HG03571 (cell line): ENCODE measurements around the gene ZFAND6.

Source experiments
- ATAC-seq: cut with Tn5 transposase; IDR thresholded peaks from one replicate; pipeline ENCODE4 v1.9.1; 2021; ENCODE audit not compliant: unreplicated experiment

The ZFAND6 gene

GRCh38 chr15:80049046-80049445 lies 10.4 kb upstream of the ZFAND6 start:
- ATAC-seq = no peak

- peak; percentile 43 for ATAC-seq
Measured at GRCh38 chr15:80052597-80053304, 6.7 kb upstream of the ZFAND6 start.

GRCh38 chr15:80055933-80056332 lies 3.5 kb upstream of the ZFAND6 start:
- no peak for ATAC-seq

GRCh38 chr15:80058044-80058443 lies 1.4 kb upstream of the ZFAND6 start:
- ATAC-seq = no peak

- peak; percentile 39 for ATAC-seq
Measured at GRCh38 chr15:80059786-80060355, 395 bp downstream of the ZFAND6 start.

DNA sequence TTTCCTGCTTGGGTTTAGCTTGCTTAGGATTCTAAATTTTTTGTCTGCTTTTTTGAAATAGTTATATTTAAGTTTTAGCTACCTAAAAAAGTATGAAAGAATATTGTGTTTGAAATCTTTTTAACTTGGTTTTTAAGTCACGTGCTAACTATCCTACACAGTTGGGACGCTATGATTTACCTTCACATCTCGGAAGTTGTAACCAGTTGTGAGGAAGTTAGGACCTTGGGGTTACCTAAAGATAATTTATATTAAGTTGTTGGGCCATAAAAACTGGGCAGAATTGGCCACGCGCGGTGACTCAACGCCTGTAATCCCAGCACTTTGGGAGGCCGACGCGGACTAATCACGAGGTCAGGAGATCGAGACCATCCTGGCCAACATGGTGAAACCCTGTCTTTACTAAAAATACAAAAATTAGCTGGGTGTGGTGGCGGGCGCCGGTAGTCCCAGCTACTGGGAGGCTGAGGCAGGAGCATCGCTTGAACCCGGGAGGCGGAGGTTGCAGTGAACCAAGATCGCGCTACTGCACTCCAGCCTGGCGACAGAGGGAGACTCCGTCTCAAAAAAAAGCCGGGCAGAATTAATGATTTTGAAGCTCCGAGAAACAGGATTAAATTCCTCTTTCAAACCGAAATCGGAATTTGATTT lies 1.0 kb downstream of the ZFAND6 start:
- ATAC-seq = no peak

DNA sequence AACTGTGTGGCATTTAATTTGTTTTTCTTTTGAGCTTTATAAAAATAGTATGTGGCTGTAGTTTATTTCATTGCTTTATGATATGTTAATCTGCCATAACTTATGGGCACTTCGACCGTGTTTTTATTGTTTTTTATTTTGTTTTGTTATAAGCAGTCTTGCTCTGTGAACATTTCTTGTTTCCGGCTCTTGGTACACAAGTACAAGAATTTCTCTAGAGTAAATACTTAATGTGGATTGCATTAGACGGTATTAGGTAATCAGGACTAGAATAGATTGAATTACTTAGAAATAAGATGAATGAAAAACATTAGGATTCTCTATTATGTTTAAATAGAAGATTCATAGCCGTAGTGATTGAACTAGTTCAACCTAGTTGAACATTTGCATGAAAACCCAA lies 2.1 kb downstream of the ZFAND6 start:
- ATAC-seq = no peak

DNA sequence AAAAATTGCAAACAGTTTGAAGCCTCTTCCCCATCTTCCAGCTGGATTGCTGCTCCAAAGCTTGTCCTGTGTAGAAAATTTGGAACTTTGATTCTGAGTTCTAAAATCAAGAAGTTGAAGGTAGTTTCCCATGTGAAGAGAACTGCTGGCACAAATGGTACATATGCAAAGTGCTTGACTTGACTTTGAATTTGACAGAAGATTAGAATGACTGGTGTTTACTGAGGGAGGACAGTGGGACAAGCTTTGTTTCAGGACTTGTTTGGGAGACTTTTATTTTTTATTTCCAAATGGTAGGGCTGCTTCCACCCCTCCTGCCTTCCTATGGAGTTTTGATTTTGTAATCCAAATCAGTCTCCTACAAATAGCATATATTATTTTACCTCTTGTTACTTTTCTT lies 7.4 kb downstream of the ZFAND6 start:
- ATAC-seq = no peak

- no peak for ATAC-seq
Measured at GRCh38 chr15:80068578-80068977, 9.1 kb downstream of the ZFAND6 start.

- ATAC-seq = no peak
Measured at GRCh38 chr15:80070840-80071239, 11.4 kb downstream of the ZFAND6 start.

GRCh38 chr15:80071652-80072051 lies 12.2 kb downstream of the ZFAND6 start:
- no peak for ATAC-seq

DNA sequence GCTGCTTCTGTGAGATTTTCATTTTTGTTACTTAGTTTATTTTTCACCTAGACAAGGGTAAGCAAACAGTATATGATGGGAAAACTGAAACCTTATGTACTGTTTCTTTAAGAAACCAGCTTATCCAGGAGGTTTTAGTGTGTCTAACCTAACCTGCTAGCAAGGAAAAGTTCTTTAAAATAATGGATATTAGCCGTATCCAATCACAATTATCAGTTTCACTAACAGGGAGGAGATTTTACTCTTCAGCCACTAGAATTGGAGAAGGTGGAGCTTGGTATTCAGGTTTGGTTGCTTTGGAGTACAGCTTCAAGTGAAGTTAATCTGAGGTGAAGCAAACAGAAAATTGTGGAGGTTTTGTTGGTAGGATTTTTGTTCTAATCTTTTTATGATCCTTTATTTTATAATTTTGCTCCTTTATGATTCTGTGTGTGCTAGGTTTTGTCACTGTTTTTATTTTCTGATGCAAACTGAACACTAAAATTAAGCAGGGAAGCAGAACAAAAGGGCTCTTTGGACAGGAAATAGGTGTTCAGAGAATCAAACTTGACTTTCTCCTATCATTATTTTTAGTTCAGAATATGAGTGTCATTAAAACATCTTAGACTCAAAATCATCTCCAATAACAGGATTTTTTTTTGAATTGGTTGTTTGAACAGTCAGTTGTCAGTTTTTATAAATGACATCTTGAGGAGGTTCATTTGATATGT lies 13.0 kb downstream of the ZFAND6 start:
- peak; percentile 70 for ATAC-seq

DNA sequence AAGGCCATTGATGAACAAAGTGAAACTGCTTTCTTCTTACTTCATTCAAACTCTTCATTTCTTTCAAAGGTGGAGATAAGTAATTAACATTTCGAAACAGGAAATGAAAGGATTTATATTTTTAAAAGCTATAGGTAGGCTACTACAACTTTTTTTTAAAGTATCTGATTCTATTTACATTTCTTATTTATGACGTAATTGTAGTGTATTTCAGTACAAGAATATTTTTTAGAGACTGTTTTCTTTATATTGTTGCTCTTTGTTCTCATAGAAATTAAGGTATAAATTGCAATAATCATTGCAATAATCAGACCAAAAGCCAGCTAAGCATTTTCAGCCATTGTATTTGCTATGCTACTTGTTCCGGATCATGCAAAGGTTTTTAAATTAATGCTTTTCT lies 13.7 kb downstream of the ZFAND6 start:
- ATAC-seq = no peak

GRCh38 chr15:80076321-80077318 lies 17.1 kb downstream of the ZFAND6 start:
- ATAC-seq = no peak

- ATAC-seq = no peak
Measured at GRCh38 chr15:80081390-80081789, 21.9 kb downstream of the ZFAND6 start.

DNA sequence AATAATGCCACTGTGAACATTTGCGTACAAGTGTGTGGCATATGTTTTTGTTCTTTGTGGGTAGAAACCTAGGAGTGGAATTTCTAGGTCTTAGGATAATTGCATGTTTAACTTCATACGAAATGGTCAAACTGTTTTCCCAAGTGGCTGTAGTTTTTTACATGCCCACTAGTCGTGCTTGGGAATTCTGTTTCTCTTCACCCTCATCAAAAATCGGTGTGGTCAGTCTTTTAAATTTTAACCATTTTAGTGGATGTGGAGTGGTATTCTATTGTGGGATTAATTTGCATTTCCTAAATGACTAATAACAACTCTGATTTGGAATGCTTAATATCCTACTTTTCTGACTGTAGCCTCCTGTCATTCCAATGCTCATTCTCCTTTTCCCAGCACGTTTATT lies 27.6 kb downstream of the ZFAND6 start:
- ATAC-seq = no peak

- ATAC-seq = no peak
Measured at GRCh38 chr15:80090041-80090440, 30.6 kb downstream of the ZFAND6 start.

GRCh38 chr15:80090879-80091503 lies 31.5 kb downstream of the ZFAND6 start:
- no peak for ATAC-seq

- ATAC-seq = no peak
Measured at GRCh38 chr15:80093854-80094418, 34.5 kb downstream of the ZFAND6 start.

DNA sequence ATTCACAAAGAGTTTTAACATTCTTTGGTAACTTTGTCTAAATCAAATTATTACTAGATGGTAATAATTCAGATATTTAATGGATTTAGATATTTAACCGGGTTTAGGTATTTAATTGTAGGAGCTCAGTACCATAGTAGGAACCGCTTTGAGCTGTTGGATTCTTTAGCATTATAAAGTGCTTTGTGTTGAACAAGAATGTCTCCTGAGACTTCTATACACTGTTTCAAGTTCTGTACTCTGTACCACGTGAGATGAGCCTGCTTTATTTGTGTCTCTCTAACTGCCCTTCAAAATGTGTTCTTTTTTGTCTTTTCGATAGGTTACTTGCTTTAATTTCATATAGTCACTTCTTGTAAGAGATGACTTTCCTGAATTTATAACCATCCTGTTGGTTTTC lies 36.0 kb downstream of the ZFAND6 start:
- no peak for ATAC-seq
